ENCODE results near the gene FMO3. TPM values are rescaled to one million over a fixed set of nuclear protein-coding genes. Genes with fewer than 3 reads are reported as not detected.

Gene FMO3
- total RNA-seq, 1 donor from 2014 or later = not detected

GRCh38 chr1:171122299-171122698, 31.6 kb downstream of the FMO3 start:
- Mint-ChIP-seq H3K27ac (no peak overlapping the region), H3K4me1 (ENCODE audit: low read depth) (peaks cover 10% of the 10 kb centered on the region), H3K4me3 (ENCODE audit: low read depth) (no peak overlapping the region), H3K9me3 (ENCODE audit: low read depth) (peaks cover 3% of the 10 kb centered on the region), H3K27me3 (no peaks in the 10 kb centered on the region), H3K36me3 (ENCODE audit: insufficient read depth) (no peaks in the 10 kb centered on the region)
- no peak for TF ChIP-seq CTCF (IDR thresholded peaks at IDR 0.05; ENCODE audit: unreplicated experiment)
- no peak for DNase-seq (ENCODE audit: low spot score, unreplicated experiment)

GRCh38 chr1:171122893-171123292, 32.2 kb downstream of the FMO3 start:
- Mint-ChIP-seq H3K4me1 (ENCODE audit: low read depth) (peaks cover 11% of the 10 kb centered on the region), H3K36me3 (ENCODE audit: insufficient read depth) (no peaks in the 10 kb centered on the region), H3K9me3 (ENCODE audit: low read depth) (peaks cover 3% of the 10 kb centered on the region), H3K4me3 (ENCODE audit: low read depth) (no peak overlapping the region), H3K27ac (no peak overlapping the region), H3K27me3 (no peaks in the 10 kb centered on the region)
- DNase-seq (ENCODE audit: low spot score, unreplicated experiment) = no peak
- no peak for TF ChIP-seq CTCF (IDR thresholded peaks at IDR 0.05; ENCODE audit: unreplicated experiment)

GRCh38 chr1:171126504-171126903, 35.8 kb downstream of the FMO3 start:
- no peak for DNase-seq (ENCODE audit: low spot score, unreplicated experiment)
- Mint-ChIP-seq H3K4me3 (ENCODE audit: low read depth) (no peak overlapping the region), H3K4me1 (ENCODE audit: low read depth) (peaks cover 5% of the 10 kb centered on the region), H3K27ac (no peak overlapping the region), H3K36me3 (ENCODE audit: insufficient read depth) (peaks cover 1% of the 10 kb centered on the region), H3K9me3 (ENCODE audit: low read depth) (peaks cover 19% of the 10 kb centered on the region), H3K27me3 (no peaks in the 10 kb centered on the region)
- TF ChIP-seq CTCF (IDR thresholded peaks at IDR 0.05; ENCODE audit: unreplicated experiment) = no peak

- H3K9me3 Mint-ChIP-seq (ENCODE audit: low read depth) = peaks cover 20% of the 10 kb centered on the region
- no peak overlapping the region for H3K27ac Mint-ChIP-seq
- H3K4me3 Mint-ChIP-seq (ENCODE audit: low read depth) = no peak overlapping the region
- no peaks in the 10 kb centered on the region for H3K27me3 Mint-ChIP-seq
- H3K4me1 Mint-ChIP-seq (ENCODE audit: low read depth) = peaks cover 5% of the 10 kb centered on the region
- TF ChIP-seq CTCF (IDR thresholded peaks at IDR 0.05; ENCODE audit: unreplicated experiment) = no peak
- DNase-seq (ENCODE audit: low spot score, unreplicated experiment) = no peak
- peaks cover 1% of the 10 kb centered on the region for H3K36me3 Mint-ChIP-seq (ENCODE audit: insufficient read depth)
Observed at GRCh38 chr1:171127099-171127498, 36.4 kb downstream of the FMO3 start.

GRCh38 chr1:171127501-171127900, 36.8 kb downstream of the FMO3 start:
- no peak for DNase-seq (ENCODE audit: low spot score, unreplicated experiment)
- Mint-ChIP-seq H3K27me3 (no peaks in the 10 kb centered on the region), H3K27ac (no peak overlapping the region), H3K4me1 (ENCODE audit: low read depth) (peaks cover 5% of the 10 kb centered on the region), H3K36me3 (ENCODE audit: insufficient read depth) (peaks cover 1% of the 10 kb centered on the region), H3K4me3 (ENCODE audit: low read depth) (no peak overlapping the region), H3K9me3 (ENCODE audit: low read depth) (peaks cover 20% of the 10 kb centered on the region)
- TF ChIP-seq CTCF (IDR thresholded peaks at IDR 0.05; ENCODE audit: unreplicated experiment) = no peak
